Right atrium auricular region (tissue), 2 donors: ENCODE data around the gene SPAG6. TPM values are rescaled to one million over a fixed set of nuclear protein-coding genes. Genes with fewer than 3 reads are reported as not detected.
A peak's percentile ranks its signal among the peaks of the same experiment; 100 is the strongest.

Experiments used
- DNase-seq: peaks from one replicate; pipeline ENCODE4 v3.0.0-alpha.2; 2019; ENCODE audit warnings: low spot score
- H3K27ac ChIP-seq, 2 donors: fragments of 200-600 bp; sonication (generic); 1 replicate in 1 of 2; 2 replicates in 1 of 2; pipeline ENCODE4 v1.5.1; 2016 to 2019
- H3K27me3 ChIP-seq, 2 donors: fragments of 200-600 bp; sonication (generic); one replicate each; pipeline versions ENCODE4 v1.5.1 to v1.6.0; 2017 to 2019
- H3K36me3 ChIP-seq: fragments of 200-600 bp; sonication (generic); one replicate; pipeline ENCODE4 v1.5.1; 2016
- H3K4me1 ChIP-seq, 2 donors: fragments of 200-600 bp; sonication (generic); one replicate each; pipeline versions ENCODE4 v1.5.1 to v1.6.0; 2017 to 2019
- H3K4me3 ChIP-seq, 2 donors: fragments of 200-600 bp; sonication (generic); 1 replicate in 1 of 2; 2 replicates in 1 of 2; pipeline ENCODE4 v1.5.1; 2017 to 2019; ENCODE audit warnings: mild to moderate bottlenecking in 1 of 2, moderate library complexity in 1 of 2
- H3K9me3 ChIP-seq, 2 donors: fragments of 200-600 bp; sonication (generic); one replicate each; pipeline ENCODE4 v1.5.1; 2019
- CTCF ChIP-seq, 2 donors: fragments of 200-600 bp; sonication (generic); IDR thresholded peaks; one replicate each; pipeline ENCODE4 v1.5.1; 2019; ENCODE audit warnings: antibody characterized with exemption in 2 of 2
- total RNA-seq, 2 donors: library from RNA; depleted of rRNA; stranded (reverse); fragments of >200 nt; gene quantifications; one replicate each; pipeline ENCODE4 v1.1.0, GENCODE V29; 2016

SPAG6 gene
- total RNA-seq, 2 donors from 2014 or later, result not detected

- DNase-seq, result no peak
- Histone ChIP-seq H3K27ac (peak overlapping the region; percentile 76), H3K4me3 (peak overlapping the region; percentile 41 to 90), H3K9me3 (no peaks in the 10 kb centered on the region), H3K36me3 (no peaks in the 10 kb centered on the region), H3K27me3 (peaks cover 0 to 4% of the 10 kb centered on the region in 2 donors), H3K4me1 (peaks cover 0 to 54% of the 10 kb centered on the region in 2 donors)
- no peak for TF ChIP-seq CTCF (IDR thresholded peaks at IDR 0.05)
These were observed 25.2 kb upstream of the SPAG6 start for GRCh38 chr10:22319980-22320558.

- Histone ChIP-seq H3K27ac (peak within 1 kb of the TSS; percentile 97 to 99), H3K9me3 (no peaks in the 10 kb centered on the region), H3K27me3 (peaks cover 0 to 4% of the 10 kb centered on the region in 2 donors), H3K36me3 (no peaks in the 10 kb centered on the region), H3K4me3 (peak within 1 kb of the TSS; percentile 90 to 94), H3K4me1 (peaks cover 0 to 51% of the 10 kb centered on the region in 2 donors)
- TF ChIP-seq CTCF (IDR thresholded peaks at IDR 0.05), result no peak
- peak; percentile 87 for DNase-seq
These were observed 24.6 kb upstream of the SPAG6 start, which contains the start of gene BMI1 for GRCh38 chr10:22320591-22321155. BMI1 (plus strand) TSS chr10:22321099; CDS start chr10:22326450, 5,351 bp downstream.

GRCh38 chr10:22321156-22321923 lies 24.0 kb upstream of the SPAG6 start:
- H3K27me3 ChIP-seq, result peaks cover 0 to 4% of the 10 kb centered on the region in 2 donors
- no peaks in the 10 kb centered on the region for H3K9me3 ChIP-seq
- no peak for TF ChIP-seq CTCF (IDR thresholded peaks at IDR 0.05)
- peaks cover 0 to 57% of the 10 kb centered on the region in 2 donors for H3K4me1 ChIP-seq
- H3K4me3 ChIP-seq, result peak overlapping the region; percentile 90 to 94
- H3K36me3 ChIP-seq, result no peaks in the 10 kb centered on the region
- DNase-seq, result peak; percentile 64
- H3K27ac ChIP-seq, result peak overlapping the region; percentile 97 to 99

GRCh38 chr10:22321924-22322640 lies 23.2 kb upstream of the SPAG6 start:
- Histone ChIP-seq H3K27me3 (peaks cover 0 to 4% of the 10 kb centered on the region in 2 donors), H3K27ac (peak overlapping the region in 1 of 2 donors; percentile 56), H3K9me3 (no peaks in the 10 kb centered on the region), H3K4me1 (peaks cover 0 to 57% of the 10 kb centered on the region in 2 donors), H3K4me3 (peak overlapping the region; percentile 64 to 71), H3K36me3 (no peaks in the 10 kb centered on the region)
- no peak for TF ChIP-seq CTCF (IDR thresholded peaks at IDR 0.05)
- no peak for DNase-seq

GRCh38 chr10:22322641-22323160 lies 22.6 kb upstream of the SPAG6 start:
- H3K27ac ChIP-seq, result no peak overlapping the region
- peak overlapping the region; percentile 64 to 71 for H3K4me3 ChIP-seq
- H3K27me3 ChIP-seq, result peaks cover 0 to 4% of the 10 kb centered on the region in 2 donors
- DNase-seq, result no peak
- TF ChIP-seq CTCF (IDR thresholded peaks at IDR 0.05), result no peak
- H3K4me1 ChIP-seq, result peaks cover 0 to 51% of the 10 kb centered on the region in 2 donors
- no peaks in the 10 kb centered on the region for H3K9me3 ChIP-seq
- no peaks in the 10 kb centered on the region for H3K36me3 ChIP-seq
